Gastroesophageal sphincter (tissue), 3 donors: ENCODE measurements around the gene LDLRAD3.

Experiments
- CTCF ChIP-seq, 4 experiments: fragments of 200-600 bp in 2 of 4; fragments of 450-650 bp in 2 of 4; sonication (generic) in 1 of 4; IDR thresholded peaks; one replicate each; pipeline ENCODE4 v1.5.1; 2017 to 2019; ENCODE audit warnings: antibody characterized with exemption in 4 of 4, mild to moderate bottlenecking in 2 of 4, moderate library complexity in 2 of 4
- POLR2A ChIP-seq, 2 donors: fragments of 450-650 bp; IDR thresholded peaks; one replicate each; pipeline ENCODE4 v1.6.1; 2017; ENCODE audit warnings: antibody characterized with exemption in 2 of 2, mild to moderate bottlenecking in 2 of 2, moderate library complexity in 1 of 2

GRCh38 chr11:36011574-36011973 lies 67.7 kb downstream of the LDLRAD3 start:
- TF ChIP-seq CTCF (IDR thresholded peaks at IDR 0.05) = no peak
- no peak for TF ChIP-seq POLR2A (IDR thresholded peaks at IDR 0.05)
